Left ventricle myocardium inferior (tissue), 1 donor: Measurements from ENCODE around the gene FOXD4L6. TPM values are rescaled to one million over a fixed set of nuclear protein-coding genes. Genes with fewer than 3 reads are reported as not detected.
"Not testable (repeated sequence)": the region's sequence is repeated elsewhere in the genome, so short reads cannot be mapped to it uniquely, and the experiment has no call there.

ENCODE experiments used
- DNase-seq: peaks from one replicate; pipeline ENCODE4 v3.0.0-alpha.2; 2020
- H3K27ac ChIP-seq: fragments of 200-600 bp; replicated peaks from 2 replicates; pipeline ENCODE4 v1.8.0; 2021
- H3K27me3 ChIP-seq: fragments of 200-600 bp; 2 replicates; pipeline ENCODE4 v1.8.0; 2021; ENCODE audit warnings: low read depth
- H3K36me3 ChIP-seq: fragments of 200-600 bp; 2 replicates; pipeline ENCODE4 v1.8.0; 2021
- H3K4me1 ChIP-seq: fragments of 200-600 bp; 2 replicates; pipeline ENCODE4 v1.8.0; 2021
- H3K4me3 ChIP-seq: fragments of 200-600 bp; 2 replicates; pipeline ENCODE4 v1.8.0; 2021; ENCODE audit warnings: mild to moderate bottlenecking, moderate library complexity
- H3K9me3 ChIP-seq: fragments of 200-600 bp; replicated peaks from 2 replicates; pipeline ENCODE4 v1.8.0; 2021
- intact Hi-C: fragments of 100-400 bp; cut with micrococcal nuclease; formaldehyde crosslinking; loops from one replicate; pipeline ENCODE4 v1.11.0; 2022
- long read RNA-seq: library from polyadenylated mRNA; unstranded; transcript quantifications from one replicate; pipeline ENCODE4 v2.0.0, GENCODE V29; 2021
- total RNA-seq: library from RNA; stranded (reverse); fragmentation: NEBNext Ultra II Directional; extraction: Animal tissue kit (Norgen Biotek cat#: 25700); gene quantifications from one replicate; pipeline ENCODE4 v1.2.1, GENCODE V29; 2021
- donor health status: DM: no; HTN: yes; CAD: no; lungs with severe emphysema.

The FOXD4L6 gene
- not detected for total RNA-seq
- long read RNA-seq = 0 reads

- H3K4me1 ChIP-seq, intact Hi-C loops, H3K27ac ChIP-seq, H3K36me3 ChIP-seq, H3K27me3 ChIP-seq, H3K4me3 ChIP-seq, H3K9me3 ChIP-seq, DNase-seq: not testable (repeated sequence)
Observed at GRCh38 chr9:41128581-41128980, at the start of gene FOXD4L6. Gene FOXD4L6, minus strand, starts transcription at chr9:41128681. Its CDS starts 298 bp downstream, at chr9:41128383.

GRCh38 chr9:41174994-41175393, 46.5 kb upstream of the FOXD4L6 start:
- H3K27ac ChIP-seq, intact Hi-C loops, DNase-seq, H3K36me3 ChIP-seq, H3K27me3 ChIP-seq, H3K4me1 ChIP-seq, H3K9me3 ChIP-seq, H3K4me3 ChIP-seq: not testable (repeated sequence)

DNA sequence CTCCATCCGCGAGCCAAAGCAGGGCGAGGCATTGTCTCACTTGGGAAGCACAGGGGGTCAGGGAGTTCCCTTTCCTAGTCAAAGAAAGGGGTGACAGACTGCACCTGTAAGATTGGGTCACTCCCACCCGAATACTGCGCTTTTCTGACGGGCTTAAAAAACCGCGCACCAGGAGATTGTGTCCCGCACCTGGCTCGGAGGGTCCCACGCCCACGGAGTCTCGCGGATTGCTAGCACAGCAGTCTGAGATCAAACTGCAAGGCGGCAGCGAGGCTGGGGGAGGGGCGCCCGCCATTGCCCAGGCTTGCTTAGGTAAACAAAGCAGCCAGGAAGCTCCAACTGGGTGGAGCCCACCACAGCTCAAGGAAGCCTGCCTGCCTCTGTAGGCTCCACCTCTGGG, 21.6 kb upstream of the FOXD4L6 start:
- H3K27ac ChIP-seq, H3K9me3 ChIP-seq, DNase-seq, H3K4me1 ChIP-seq, H3K27me3 ChIP-seq, H3K36me3 ChIP-seq, H3K4me3 ChIP-seq, intact Hi-C loops: not testable (repeated sequence)

- H3K4me1 ChIP-seq, H3K4me3 ChIP-seq, H3K36me3 ChIP-seq, DNase-seq, intact Hi-C loops, H3K27ac ChIP-seq, H3K9me3 ChIP-seq, H3K27me3 ChIP-seq: not testable (repeated sequence)
Observed at GRCh38 chr9:41141878-41142277, 13.4 kb upstream of the FOXD4L6 start.

- H3K9me3 ChIP-seq, H3K4me3 ChIP-seq, DNase-seq, intact Hi-C loops, H3K27me3 ChIP-seq, H3K4me1 ChIP-seq, H3K27ac ChIP-seq, H3K36me3 ChIP-seq: not testable (repeated sequence)
Observed at GRCh38 chr9:41126746-41127446, 1.6 kb downstream of the FOXD4L6 start.

DNA sequence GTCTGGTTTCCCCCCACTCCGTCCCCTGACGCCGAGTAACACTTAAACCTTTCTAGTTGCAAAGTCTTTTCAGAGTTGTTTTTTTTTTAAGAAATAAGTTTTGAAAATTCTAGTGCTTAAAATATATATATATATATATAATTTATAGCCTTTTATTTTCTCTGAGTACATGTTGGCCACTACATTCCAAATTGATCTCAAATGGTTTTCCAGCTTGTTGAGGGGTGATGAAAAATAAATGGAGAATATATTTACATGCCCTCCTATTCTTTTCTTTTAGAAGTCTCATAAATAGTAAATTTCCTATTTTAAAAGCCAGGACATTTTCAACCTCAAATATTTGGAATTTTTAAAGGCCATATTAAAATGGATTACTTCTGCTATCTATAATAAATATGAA, 2.5 kb downstream of the FOXD4L6 start:
- not testable (repeated sequence) for H3K27ac ChIP-seq, H3K4me1 ChIP-seq, H3K9me3 ChIP-seq

DNA sequence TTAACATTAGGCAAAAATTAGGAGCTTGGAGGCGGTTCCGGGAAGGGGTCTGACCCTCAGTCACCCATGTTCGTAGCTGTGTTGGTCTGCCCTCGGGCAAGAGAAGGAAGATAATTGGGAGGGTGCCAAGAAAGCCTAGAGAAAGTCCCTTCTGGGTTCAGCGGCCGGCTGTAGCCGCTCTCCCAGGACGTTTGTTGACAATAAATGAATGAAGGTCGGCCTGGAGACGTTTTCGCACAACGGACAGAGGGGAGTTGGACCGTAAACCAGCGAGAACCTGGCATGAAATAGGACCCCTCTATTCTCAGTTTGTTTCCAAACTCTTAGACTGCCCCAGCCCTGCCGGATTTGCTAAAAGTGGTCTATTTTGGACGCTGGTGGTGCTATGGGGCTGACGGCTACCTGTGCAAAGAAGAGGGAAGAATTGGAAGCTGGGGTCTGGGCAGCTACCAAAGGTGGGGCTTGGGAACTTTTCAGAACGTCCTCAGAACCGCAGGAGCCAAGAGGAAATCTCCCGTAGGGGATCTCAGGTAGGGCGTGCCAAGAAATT, 3.3 kb downstream of the FOXD4L6 start:
- intact Hi-C loops, DNase-seq, H3K9me3 ChIP-seq: not testable (repeated sequence)

More for the DNA sequence above, 2.5 kb downstream of the FOXD4L6 start:
- H3K4me3 ChIP-seq, intact Hi-C loops, H3K36me3 ChIP-seq, DNase-seq, H3K27me3 ChIP-seq: not testable (repeated sequence)

GRCh38 chr9:41124250-41125108, 4.0 kb downstream of the FOXD4L6 start:
- H3K27ac ChIP-seq, H3K9me3 ChIP-seq, DNase-seq, H3K36me3 ChIP-seq, intact Hi-C loops, H3K4me3 ChIP-seq, H3K4me1 ChIP-seq: not testable (repeated sequence)
- peaks cover 12% of the 10 kb centered on the region for H3K27me3 ChIP-seq

More for the DNA sequence above, 3.3 kb downstream of the FOXD4L6 start:
- H3K27me3 ChIP-seq = peaks cover 11% of the 10 kb centered on the region
- H3K4me3 ChIP-seq, H3K4me1 ChIP-seq, H3K27ac ChIP-seq, H3K36me3 ChIP-seq: not testable (repeated sequence)

GRCh38 chr9:41123812-41124211, 4.7 kb downstream of the FOXD4L6 start:
- H3K4me1 ChIP-seq, DNase-seq, intact Hi-C loops, H3K9me3 ChIP-seq, H3K27ac ChIP-seq, H3K36me3 ChIP-seq, H3K4me3 ChIP-seq: not testable (repeated sequence)
- peaks cover 17% of the 10 kb centered on the region for H3K27me3 ChIP-seq

DNA sequence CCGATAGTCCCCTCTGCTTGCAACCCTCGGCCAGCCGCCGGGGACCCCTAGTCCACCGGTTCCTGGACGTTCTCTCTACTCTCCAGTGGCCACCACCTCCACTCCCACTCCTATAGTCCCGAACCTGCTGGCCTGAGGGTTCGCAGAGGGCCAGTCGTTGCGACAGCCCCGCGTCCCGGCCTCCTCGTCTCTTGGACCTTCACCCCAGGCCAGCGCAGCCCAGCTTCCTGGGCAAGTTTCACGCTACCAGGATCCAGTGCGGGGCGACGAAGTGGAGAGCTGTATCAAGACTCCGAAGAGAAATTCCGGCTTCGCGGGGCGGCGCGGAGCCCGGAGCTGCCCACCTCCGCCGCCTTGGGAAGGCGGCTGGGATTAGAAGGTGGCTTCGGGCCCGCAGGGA, 5.1 kb downstream of the FOXD4L6 start:
- H3K9me3 ChIP-seq, H3K36me3 ChIP-seq, DNase-seq, H3K4me3 ChIP-seq, intact Hi-C loops, H3K4me1 ChIP-seq, H3K27ac ChIP-seq: not testable (repeated sequence)
- H3K27me3 ChIP-seq = peaks cover 17% of the 10 kb centered on the region

- DNase-seq, H3K9me3 ChIP-seq, H3K4me3 ChIP-seq, H3K27ac ChIP-seq, intact Hi-C loops, H3K4me1 ChIP-seq, H3K36me3 ChIP-seq: not testable (repeated sequence)
- peaks cover 11% of the 10 kb centered on the region for H3K27me3 ChIP-seq
Observed at GRCh38 chr9:41120696-41121095, 7.8 kb downstream of the FOXD4L6 start.

DNA sequence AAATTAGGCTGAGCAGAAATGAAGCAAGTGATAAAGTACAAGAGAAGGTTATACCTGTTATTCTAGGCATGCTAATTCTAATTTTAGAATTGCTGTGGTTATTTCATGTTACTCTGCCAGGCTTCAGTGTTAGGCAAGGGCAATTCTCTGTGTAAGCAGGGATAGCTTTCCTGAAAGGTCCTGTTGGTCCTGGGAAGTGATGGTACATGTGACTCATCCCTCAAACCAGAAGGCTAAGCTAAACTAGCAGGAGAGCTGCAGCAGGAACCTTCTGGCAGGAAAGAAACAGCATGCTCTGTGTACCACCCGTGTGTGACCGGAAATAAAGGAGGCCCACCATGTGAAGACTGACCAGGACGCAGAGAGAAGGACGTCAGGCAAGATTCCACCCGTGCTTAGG, 8.8 kb downstream of the FOXD4L6 start:
- H3K9me3 ChIP-seq, H3K4me3 ChIP-seq, DNase-seq, H3K4me1 ChIP-seq, H3K36me3 ChIP-seq, H3K27ac ChIP-seq, intact Hi-C loops: not testable (repeated sequence)
- peaks cover 11% of the 10 kb centered on the region for H3K27me3 ChIP-seq

DNA sequence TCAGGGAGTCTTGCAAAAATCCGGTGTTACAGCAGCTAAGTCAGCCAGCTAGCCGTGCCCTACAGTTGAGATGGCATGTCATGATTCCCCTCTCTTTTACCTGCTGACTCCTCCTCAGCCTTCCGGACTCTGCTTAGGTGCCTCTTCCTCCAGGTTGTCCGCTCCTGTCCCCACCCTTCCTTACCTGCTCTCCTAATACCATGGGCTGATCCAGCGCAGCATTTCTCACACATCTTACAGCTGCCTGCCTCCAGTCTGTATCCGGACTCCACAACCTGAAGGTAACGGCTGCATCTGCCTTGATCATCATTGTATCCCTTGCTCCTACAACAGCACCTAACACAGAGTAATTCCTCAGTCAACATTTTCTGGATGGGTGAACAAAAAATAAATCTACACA, 9.2 kb downstream of the FOXD4L6 start:
- H3K27ac ChIP-seq, DNase-seq, H3K4me3 ChIP-seq, intact Hi-C loops, H3K36me3 ChIP-seq, H3K9me3 ChIP-seq, H3K4me1 ChIP-seq: not testable (repeated sequence)
- peaks cover 11% of the 10 kb centered on the region for H3K27me3 ChIP-seq
